ENCODE results near the gene PNPLA2.

PNPLA2 gene

GRCh38 chr11:812390-812789 lies 6.3 kb upstream of the PNPLA2 start:
- DNase-seq = no peak
- Mint-ChIP-seq H3K27me3 (ENCODE audit: low read depth, poor library complexity) (no peaks in the 10 kb centered on the region), H3K4me3 (no peak overlapping the region)

DNA sequence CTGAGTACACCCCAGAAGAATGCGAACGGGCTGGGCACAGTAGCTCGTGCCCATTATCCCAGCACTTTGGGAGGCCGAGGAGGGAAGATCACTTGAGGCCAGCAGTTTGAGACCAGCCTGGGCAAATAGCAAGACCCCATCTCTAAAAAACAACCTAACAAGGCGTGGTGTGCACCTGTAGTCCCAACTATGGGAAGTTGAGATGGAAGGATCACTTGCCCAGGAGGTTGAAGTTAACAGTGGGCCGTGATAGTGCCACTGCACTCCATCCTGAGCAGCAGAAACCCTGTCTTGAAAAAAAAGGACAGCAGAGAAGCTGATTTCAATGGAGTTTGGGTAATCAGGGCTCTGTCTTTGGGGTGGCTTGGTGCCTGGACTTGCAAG lies 5.7 kb upstream of the PNPLA2 start:
- Mint-ChIP-seq H3K9me3 (no peaks in the 10 kb centered on the region), H3K36me3 (ENCODE audit: low read depth) (peaks cover 28% of the 10 kb centered on the region), H3K4me1 (peaks cover 26% of the 10 kb centered on the region), H3K4me3 (no peak overlapping the region), H3K27me3 (ENCODE audit: low read depth, poor library complexity) (no peaks in the 10 kb centered on the region), H3K27ac (no peak overlapping the region)
- no peak for DNase-seq
- TF ChIP-seq, protein P1, sequence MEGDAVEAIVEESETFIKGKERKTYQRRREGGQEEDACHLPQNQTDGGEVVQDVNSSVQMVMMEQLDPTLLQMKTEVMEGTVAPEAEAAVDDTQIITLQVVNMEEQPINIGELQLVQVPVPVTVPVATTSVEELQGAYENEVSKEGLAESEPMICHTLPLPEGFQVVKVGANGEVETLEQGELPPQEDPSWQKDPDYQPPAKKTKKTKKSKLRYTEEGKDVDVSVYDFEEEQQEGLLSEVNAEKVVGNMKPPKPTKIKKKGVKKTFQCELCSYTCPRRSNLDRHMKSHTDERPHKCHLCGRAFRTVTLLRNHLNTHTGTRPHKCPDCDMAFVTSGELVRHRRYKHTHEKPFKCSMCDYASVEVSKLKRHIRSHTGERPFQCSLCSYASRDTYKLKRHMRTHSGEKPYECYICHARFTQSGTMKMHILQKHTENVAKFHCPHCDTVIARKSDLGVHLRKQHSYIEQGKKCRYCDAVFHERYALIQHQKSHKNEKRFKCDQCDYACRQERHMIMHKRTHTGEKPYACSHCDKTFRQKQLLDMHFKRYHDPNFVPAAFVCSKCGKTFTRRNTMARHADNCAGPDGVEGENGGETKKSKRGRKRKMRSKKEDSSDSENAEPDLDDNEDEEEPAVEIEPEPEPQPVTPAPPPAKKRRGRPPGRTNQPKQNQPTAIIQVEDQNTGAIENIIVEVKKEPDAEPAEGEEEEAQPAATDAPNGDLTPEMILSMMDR (IDR thresholded peaks at IDR 0.05) = no peak

More at GRCh38 chr11:812390-812789, 6.3 kb upstream of the PNPLA2 start:
- no peak overlapping the region for H3K27ac Mint-ChIP-seq
- TF ChIP-seq, protein P1 (IDR thresholded peaks at IDR 0.05) = no peak
- no peaks in the 10 kb centered on the region for H3K9me3 Mint-ChIP-seq
- peaks cover 32% of the 10 kb centered on the region for H3K4me1 Mint-ChIP-seq
- peaks cover 28% of the 10 kb centered on the region for H3K36me3 Mint-ChIP-seq (ENCODE audit: low read depth)

DNA sequence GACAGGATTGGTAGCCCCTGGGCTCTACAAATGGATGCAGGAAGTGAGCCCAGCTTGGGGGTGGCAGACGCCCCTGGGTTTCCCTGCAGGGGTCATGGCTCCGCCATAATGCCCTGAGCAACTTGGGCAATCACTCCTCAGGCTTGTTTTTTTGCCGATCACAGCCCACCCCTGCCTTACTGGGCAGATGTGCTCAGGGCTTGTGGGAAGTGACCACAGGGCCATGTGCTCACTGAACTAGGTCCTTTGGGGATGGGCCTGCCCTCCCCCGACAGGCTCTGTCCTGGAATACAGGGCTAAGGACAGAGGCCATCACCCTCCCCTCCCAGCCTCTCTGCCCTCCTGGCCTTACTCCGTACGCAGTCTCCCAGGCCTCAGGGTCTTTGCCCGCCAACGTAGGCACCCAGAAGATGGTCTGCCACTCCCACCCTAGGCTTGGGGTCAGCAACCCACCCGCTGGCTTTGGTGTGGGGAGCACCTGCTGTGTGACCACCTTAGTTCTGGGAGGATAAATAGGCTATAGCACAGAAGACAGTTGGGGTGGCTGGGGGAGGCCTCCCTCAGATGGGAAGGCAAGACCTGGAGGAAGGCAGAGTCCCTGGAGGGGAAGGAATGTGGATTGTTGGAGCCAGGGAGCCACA lies 5.1 kb upstream of the PNPLA2 start:
- TF ChIP-seq, protein P1 (IDR thresholded peaks at IDR 0.05) = no peak
- no peak for DNase-seq
- Mint-ChIP-seq H3K4me1 (peaks cover 25% of the 10 kb centered on the region), H3K36me3 (ENCODE audit: low read depth) (peaks cover 28% of the 10 kb centered on the region), H3K9me3 (no peaks in the 10 kb centered on the region), H3K4me3 (no peak overlapping the region), H3K27ac (no peak overlapping the region), H3K27me3 (ENCODE audit: low read depth, poor library complexity) (peaks cover 3% of the 10 kb centered on the region)

DNA sequence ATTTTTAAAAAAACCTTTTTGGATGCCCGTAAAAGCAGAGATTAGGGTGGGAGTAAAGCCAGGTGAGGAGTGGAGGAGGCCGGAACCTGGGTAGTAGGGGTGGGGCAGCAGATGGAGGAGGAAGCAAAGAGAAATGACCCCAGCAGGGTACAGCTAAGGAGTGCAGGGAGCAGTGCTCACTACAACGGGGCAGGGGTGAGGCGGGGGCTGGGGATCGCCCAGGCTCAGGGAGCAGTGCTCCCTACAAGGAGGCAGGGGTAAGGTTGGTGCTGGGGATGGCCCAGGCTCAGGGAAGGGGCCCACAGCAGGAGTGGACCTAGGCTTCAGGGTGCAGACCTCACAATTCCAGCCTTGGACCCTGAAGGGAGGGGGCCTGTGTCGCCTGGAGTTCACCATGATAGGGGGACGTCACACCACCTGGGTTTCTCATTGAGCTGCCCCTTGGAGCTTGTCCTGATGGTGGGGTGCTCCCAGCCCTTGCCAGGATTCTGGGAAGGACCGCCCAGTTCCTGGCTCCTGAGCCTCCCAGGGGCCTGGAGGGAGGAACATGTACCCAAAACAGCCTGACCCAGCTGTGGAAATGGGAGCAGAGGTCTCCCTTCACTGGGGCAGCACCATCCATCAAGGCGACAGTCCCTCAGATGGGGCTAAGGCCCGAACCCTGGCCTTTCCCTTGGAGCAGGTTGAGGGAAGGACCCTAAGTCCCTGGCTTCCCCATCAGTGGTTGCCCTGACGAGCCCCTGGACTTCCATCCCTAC lies 2.9 kb upstream of the PNPLA2 start:
- TF ChIP-seq, protein P1 (IDR thresholded peaks at IDR 0.05) = no peak
- Mint-ChIP-seq H3K4me1 (peaks cover 15% of the 10 kb centered on the region), H3K9me3 (no peaks in the 10 kb centered on the region), H3K36me3 (ENCODE audit: low read depth) (peaks cover 27% of the 10 kb centered on the region), H3K27me3 (ENCODE audit: low read depth, poor library complexity) (peaks cover 3% of the 10 kb centered on the region), H3K27ac (no peak overlapping the region), H3K4me3 (no peak overlapping the region)
- DNase-seq = no peak

GRCh38 chr11:816433-816779 lies 2.3 kb upstream of the PNPLA2 start:
- Mint-ChIP-seq H3K27me3 (ENCODE audit: low read depth, poor library complexity) (peaks cover 3% of the 10 kb centered on the region), H3K36me3 (ENCODE audit: low read depth) (peaks cover 21% of the 10 kb centered on the region), H3K4me1 (peaks cover 12% of the 10 kb centered on the region), H3K9me3 (no peaks in the 10 kb centered on the region), H3K27ac (no peak overlapping the region), H3K4me3 (no peak overlapping the region)
- no peak for DNase-seq
- TF ChIP-seq, protein P1 (IDR thresholded peaks at IDR 0.05) = no peak

All from nephron progenitor cell (in vitro differentiated cells).